ENCODE results near the gene CD63.
A peak's percentile ranks its signal among the peaks of the same experiment; 100 is the strongest.

The CD63 gene

GRCh38 chr12:55739025-55739378 lies 10.2 kb upstream of the CD63 start:
- no peak for DNase-seq (ENCODE audit: low read depth in 2 of 2)

DNA sequence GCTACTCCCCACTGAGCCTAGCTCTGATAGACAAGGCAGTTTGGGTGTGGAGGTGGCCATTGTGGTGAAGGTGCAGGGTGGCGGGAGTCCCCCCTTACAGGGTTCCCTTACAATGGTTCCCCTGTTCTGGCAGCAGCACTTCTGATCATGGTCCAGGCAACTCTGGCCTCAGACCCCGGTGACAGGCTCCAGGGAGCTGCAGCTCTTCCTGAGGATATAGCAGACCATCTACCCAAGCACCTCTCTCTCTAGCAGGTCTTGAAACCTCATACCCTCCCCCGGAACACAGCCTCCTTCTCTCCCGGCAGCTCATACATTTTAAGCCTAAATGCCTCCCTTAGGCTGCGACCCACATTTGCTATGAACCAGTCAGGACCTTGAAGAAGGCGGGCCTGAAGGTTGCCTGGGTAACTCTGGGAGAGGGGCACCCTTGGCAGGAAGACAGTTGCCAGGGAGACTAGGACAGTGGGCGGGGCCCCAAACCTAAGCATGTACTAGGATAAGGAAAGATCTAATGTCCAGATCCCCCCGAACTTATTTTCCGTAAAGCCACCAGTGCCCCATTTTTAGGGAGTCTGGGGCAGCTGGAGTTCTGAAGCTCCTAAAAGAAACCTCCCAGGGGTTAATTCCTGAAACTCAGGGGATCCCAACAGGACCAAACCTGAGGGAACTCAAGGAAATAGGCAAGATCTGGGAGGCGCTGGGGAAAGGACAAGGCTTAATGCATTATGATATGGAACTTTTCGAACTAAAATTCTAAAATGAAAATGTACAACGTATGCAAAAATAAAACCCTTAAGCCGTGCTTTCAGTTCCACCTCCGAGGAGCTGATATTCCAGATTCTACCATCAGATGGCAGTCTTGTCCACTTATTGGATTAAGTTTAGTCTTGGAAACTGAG lies 9.6 kb upstream of the CD63 start:
- DNase-seq (ENCODE audit: low read depth in 2 of 2) = peak; percentile 69 to 73

- no peak for DNase-seq (ENCODE audit: low read depth in 2 of 2)
Measured at GRCh38 chr12:55737581-55738122, 8.8 kb upstream of the CD63 start.

DNA sequence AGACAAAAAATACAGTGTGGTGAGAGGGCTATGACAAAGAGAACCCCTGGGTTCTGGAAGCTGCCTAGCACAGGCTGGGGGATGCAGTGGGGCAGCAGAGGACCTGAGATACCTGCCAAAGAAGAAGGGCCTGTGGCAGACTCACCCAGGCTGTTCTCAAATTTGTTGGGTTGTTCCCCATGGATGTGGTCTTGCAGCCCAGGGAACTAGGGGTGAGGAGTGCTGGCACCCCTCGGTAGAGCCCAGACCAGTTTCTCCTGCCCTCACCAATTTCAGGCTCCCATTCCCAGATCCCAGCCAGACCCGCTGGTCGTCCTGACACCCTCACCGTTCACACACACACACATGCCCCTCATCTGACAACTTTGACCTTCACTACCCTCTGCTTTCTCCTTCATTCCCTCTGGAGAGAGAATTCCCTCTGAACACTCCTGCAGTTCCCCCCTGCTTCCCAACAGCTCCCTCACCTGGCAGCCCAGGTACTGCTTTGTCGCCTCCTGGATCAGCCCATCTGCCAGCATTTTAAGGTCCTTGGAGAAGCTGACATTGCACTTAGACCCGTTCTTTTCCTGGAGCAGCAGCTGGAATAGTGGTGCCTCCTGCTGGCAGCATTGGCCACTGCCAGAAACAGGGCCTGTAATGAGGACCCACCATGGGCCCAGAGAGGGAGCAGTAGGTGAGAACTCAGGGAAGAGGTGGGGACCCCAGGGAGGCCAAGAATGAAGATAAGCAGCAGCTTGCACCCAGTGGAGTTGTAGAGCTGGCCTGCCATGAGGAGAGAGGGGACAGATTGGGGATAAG lies 8.2 kb upstream of the CD63 start:
- DNase-seq (ENCODE audit: low read depth in 2 of 2) = peak in 1 of 2 donors; percentile 50

DNA sequence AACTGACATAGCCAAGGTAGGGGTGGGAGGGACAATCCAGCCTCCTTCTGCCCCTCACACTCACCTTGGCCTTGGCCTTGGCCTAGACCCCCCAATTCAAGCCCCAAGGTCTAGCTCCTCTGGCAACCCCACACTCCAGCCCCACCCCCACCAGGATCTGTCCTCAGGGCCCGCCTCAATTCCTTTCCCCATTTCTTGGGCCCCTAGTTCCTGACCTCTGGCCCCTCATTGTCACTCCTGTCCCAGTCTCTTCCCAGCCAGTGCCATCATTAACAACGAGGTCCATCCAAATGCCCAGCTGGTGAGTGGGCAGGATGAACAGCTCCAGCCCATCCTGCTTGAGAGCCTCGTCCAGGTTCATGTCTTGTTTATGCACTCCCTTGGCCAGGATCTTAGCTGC lies 7.3 kb upstream of the CD63 start:
- no peak for DNase-seq (ENCODE audit: low read depth in 2 of 2)

DNA sequence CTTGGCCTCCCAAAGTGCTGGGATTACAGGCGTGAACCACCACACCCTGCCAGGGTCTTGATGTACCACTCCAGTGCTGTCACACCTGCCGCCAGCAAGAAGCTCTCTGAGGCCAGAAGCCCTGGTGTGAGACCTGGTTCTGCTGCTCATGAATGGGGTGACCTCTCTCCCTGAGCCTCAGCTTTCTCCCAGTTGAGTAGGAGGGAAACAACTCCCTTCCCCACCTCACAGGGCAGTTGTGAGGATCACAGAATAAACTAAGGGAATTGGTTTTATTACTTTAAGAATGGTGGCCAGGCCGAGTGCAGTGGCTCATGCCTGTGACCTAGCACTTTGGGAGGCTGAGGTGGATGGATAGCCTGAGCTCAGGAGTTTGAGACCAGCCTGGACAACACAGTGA lies 5.8 kb upstream of the CD63 start:
- DNase-seq (ENCODE audit: low read depth in 2 of 2) = no peak

DNA sequence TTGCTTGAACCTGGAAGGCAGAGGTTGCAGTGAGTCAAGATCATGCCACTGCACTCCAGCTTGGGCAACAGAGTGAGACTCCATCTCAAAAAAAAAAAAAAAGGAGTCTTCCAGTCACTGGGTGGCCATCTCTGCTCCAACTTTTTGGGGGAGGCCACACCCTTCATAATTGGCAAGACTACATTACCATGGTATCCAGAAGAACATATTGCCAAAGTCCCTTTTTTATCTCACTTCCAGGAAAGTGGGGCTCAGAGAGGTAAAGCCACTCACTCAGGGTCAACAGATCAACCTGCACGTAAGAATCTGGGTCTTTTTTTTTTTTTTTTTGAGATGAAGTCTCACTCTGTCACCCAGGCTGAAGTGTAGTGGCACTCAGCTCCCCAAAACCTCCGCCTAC lies 5.0 kb upstream of the CD63 start:
- no peak for DNase-seq (ENCODE audit: low read depth in 2 of 2)

GRCh38 chr12:55733021-55733555 lies 4.3 kb upstream of the CD63 start:
- DNase-seq (ENCODE audit: low read depth in 2 of 2) = no peak

DNA sequence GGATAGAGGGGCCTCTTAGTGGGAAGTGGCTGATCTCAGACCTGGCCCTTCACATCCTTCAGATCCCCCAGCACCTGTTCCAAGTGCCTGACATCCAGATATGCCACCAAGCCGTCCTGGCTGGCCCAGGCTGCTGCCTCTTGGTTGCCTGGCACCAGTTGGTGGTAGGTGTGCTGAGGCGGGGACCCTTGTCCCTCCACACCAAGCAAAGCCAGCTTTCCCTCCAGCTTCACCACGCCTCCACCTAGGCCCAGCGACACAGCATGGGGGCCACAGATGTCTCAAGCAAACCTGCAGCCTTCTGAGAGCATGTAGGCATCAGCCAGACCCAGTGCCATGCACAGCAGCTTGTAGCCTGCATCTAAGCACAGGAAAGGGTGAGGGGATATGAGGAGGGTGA lies 3.5 kb upstream of the CD63 start:
- DNase-seq (ENCODE audit: low read depth in 2 of 2) = no peak

DNA sequence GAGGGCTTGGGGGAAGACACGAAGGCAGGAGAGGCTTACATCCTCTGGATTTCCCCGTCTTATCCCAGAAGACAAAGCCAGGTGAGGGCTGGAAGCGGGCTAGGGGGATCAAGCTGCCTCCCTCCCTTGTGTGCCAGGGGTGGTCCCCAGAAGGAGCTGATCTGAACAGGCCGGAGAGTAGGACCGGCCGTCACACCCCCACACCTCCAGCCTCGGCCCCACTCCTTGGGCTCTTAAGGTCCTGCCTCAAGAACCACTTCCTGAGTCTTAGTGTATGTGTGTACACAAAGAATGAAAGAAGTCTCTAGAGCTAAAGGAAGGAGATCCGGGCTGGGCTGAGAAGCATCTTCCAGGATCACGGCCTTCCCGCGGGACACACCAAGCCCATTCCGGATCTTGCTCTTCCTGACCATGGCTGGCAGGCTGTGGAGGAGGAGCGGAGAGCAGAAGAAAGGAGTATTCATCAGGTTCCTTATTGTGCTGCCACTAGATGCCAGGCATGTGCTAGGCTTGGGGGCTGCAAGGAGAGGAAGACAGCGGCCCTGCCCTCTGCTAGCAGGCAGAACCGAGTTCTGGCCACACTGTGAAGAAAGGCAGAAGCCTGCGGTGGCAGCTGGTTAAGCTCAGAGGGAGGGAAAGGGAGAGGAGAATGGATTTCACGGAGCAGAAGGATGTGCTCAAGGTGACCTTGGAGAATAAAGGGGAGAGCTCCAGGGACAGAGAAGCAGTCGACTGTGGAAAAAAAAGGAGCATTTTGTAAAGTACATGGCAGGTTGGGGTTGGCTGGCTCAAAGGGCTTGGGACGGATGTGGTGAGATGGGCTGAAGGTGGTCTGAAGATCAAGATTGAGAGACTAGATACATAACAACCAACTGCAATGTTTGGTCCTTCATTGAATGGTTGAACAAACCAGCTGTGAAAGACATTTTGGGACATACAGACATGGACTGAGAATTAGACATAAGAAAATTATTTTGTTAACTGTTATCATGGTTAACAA lies 1.3 kb upstream of the CD63 start:
- no peak for DNase-seq (ENCODE audit: low read depth in 2 of 2)

GRCh38 chr12:55728186-55728938 lies 447 bp downstream of the CD63 start:
- no peak for DNase-seq (ENCODE audit: low read depth in 2 of 2)

- DNase-seq (ENCODE audit: low read depth in 2 of 2) = no peak
Measured at GRCh38 chr12:55727643-55728185, 1.1 kb downstream of the CD63 start.

DNA sequence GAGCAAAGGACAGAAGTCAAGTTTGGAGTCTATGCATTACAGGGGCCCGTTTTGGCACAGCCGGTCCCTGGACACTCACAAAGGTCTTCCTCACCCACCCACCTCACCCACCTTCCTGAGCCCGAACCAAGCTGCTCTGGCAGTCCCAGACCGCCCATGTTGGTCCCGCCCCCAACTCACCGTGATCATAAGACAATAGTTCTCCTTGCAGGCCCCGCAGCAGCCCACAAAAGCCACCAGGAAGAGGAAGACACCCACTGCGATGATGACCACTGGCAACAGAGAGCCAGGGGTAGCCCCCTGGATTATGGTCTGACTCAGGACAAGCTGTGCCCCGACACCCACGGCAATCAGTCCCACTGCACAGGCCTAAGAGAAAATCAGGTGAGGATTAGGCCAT lies 1.8 kb downstream of the CD63 start:
- DNase-seq (ENCODE audit: low read depth in 2 of 2) = no peak

DNA sequence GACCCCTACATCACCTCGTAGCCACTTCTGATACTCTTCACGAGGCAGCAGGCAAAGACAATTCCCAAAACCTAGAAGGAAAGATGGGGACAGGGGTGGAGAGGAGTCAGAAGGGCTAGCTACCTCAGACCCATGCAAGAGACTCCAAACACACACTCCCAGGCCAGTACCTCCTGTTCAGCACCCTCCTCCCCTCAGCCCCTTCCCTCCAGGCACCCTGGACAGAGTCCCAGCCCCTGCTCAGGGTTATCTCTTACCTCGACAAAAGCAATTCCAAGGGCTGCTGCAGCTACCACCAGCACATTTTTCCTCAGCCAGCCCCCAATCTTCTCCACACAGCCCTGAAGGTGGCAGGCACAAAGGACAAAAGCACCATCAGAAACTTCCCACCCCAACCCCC lies 3.3 kb downstream of the CD63 start:
- DNase-seq (ENCODE audit: low read depth in 2 of 2) = no peak

DNA sequence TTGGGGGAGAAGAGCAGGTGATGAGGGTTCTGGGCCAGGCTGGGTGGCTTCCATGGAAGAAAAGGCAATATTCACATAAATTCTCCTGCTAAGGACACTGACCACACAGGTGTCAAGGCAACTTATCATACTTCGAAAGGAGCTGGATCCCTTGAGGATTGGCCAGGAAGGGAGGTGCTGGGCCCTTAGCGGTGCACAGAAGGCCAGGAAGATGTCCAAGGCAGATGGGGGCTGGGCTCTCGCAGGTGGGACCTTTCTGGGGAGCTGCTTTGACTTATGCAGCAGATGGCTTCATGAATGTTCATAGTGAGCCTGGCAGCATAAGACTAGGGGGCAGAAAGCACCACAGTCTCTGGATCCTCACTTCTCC lies 3.9 kb downstream of the CD63 start:
- no peak for DNase-seq (ENCODE audit: low read depth in 2 of 2)

DNA sequence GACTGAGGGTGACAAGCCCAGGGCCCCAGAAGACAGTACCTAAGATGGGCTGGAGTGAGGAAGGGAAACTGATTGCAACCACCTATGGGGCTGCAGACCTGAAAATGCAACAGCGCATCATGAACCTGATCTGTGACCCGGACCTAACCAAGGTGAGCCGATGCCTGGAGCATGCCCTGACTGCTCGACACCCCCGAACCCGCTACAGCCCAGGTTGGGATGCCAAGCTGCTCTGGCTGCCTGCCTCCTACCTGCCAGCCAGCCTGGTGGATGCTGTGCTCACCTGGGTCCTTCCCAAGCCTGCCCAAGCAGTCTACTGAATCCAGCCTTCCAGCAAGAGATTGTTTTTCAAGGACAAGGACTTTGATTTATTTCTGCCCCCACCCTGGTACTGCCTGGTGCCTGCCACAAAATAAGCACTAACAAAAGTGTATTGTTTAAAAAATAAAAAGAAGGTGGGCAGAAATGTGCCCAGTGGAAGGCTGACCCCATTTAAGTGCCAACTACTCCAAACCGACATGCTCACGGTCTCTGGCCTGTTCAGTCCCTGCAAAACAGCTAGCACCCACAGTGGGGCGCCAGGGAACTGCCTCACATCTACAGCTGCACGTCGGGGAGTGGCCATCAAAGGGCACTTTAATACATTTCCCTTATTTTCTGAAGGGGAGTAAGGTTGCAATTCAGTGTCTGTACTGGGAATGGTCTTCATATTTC lies 4.4 kb downstream of the CD63 start:
- peak in 1 of 2 donors; percentile 52 for DNase-seq (ENCODE audit: low read depth in 2 of 2)

DNA sequence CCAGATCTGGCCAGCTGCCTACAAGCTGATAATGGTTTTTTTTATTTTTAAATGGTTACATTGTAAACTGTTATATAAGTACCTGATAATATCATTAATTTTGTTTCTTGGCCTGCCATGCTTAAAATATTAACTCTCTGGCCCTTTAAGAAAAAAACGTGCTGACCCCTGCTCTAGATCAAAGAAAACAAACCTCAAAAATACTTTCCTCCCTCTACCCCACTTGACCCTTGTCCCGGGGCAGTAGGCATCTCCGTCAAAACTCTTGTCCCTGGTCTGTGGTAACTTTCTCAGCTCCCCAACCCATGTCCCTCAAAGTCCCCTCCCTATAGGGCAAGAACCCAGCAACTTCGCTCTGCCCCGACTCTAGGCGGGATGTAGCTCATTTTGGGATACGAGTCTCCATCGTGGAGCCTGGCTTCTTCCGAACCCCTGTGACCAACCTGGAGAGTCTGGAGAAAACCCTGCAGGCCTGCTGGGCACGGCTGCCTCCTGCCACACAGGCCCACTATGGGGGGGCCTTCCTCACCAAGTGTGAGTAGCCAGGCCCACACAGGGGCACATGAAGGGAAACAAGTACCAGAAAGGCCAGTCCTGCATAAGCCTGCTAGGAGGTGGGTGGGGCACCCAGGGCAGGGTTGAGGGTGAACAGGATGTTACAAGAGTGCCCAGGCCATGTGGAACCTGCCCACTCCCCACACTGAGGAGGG lies 5.1 kb downstream of the CD63 start:
- DNase-seq (ENCODE audit: low read depth in 2 of 2) = no peak

- no peak for DNase-seq (ENCODE audit: low read depth in 2 of 2)
Measured at GRCh38 chr12:55722948-55723347, 5.9 kb downstream of the CD63 start.

GRCh38 chr12:55721601-55722213 lies 7.1 kb downstream of the CD63 start:
- no peak for DNase-seq (ENCODE audit: low read depth in 2 of 2)

Data from stimulated activated CD8-positive, alpha-beta memory T cell treated with anti-CD3 and anti-CD28 coated beads, Interleukin-15, amount 100 ng/mL, for 48 hours (primary cell).